ENCODE data around the gene SLIT3.

- TF ChIP-seq CTCF (conservative IDR thresholded peaks at IDR 0.05) (peak; percentile 62), EZH2 (IDR thresholded peaks at IDR 0.05; ENCODE audit: low read depth) (no peak)
These were observed 35.1 kb downstream of the SLIT3 start for GRCh38 chr5:169265888-169266287.

Measured in PC-9 (cell line).